ENCODE results near the gene MCC.

The MCC gene

GRCh38 chr5:113278976-113279375 is 209.3 kb downstream of the MCC start:
- TF ChIP-seq POLR2AphosphoS5 (IDR thresholded peaks at IDR 0.05; ENCODE audit: low read depth) (no peak), GABPA (IDR thresholded peaks at IDR 0.05; ENCODE audit: low read depth) (no peak), CTCF (IDR thresholded peaks at IDR 0.05; ENCODE audit: insufficient read depth, low read length) (no peak), SPI1 (IDR thresholded peaks at IDR 0.05; ENCODE audit: borderline replicate concordance, low read depth) (no peak)
- no peak for DNase-seq (ENCODE audit: low read depth in 1 of 2, low spot score in 1 of 2)
- Histone ChIP-seq H3K4me3 (replicated peaks; ENCODE audit: insufficient read depth, low read length) (no peak overlapping the region), H3K27me3 (ENCODE audit: insufficient read depth, poor library complexity, severe bottlenecking) (no peaks in the 10 kb centered on the region), H3K27ac (replicated peaks) (no peak overlapping the region)

- Histone ChIP-seq H3K27ac (replicated peaks) (no peak overlapping the region), H3K4me3 (replicated peaks; ENCODE audit: insufficient read depth, low read length) (no peak overlapping the region)
- no peak for TF ChIP-seq POLR2AphosphoS5 (IDR thresholded peaks at IDR 0.05; ENCODE audit: low read depth)
- TF ChIP-seq SPI1 (IDR thresholded peaks at IDR 0.05; ENCODE audit: borderline replicate concordance, low read depth), result no peak
- TF ChIP-seq CTCF (IDR thresholded peaks at IDR 0.05; ENCODE audit: insufficient read depth, low read length), result no peak
Measured at GRCh38 chr5:113276493-113276892, 211.8 kb downstream of the MCC start.

GRCh38 chr5:113276001-113276400 is 212.3 kb downstream of the MCC start:
- Histone ChIP-seq H3K27me3 (ENCODE audit: insufficient read depth, poor library complexity, severe bottlenecking) (no peaks in the 10 kb centered on the region), H3K4me3 (replicated peaks; ENCODE audit: insufficient read depth, low read length) (no peak overlapping the region), H3K27ac (replicated peaks) (no peak overlapping the region)
- no peak for TF ChIP-seq POLR2AphosphoS5 (IDR thresholded peaks at IDR 0.05; ENCODE audit: low read depth)
- TF ChIP-seq SPI1 (IDR thresholded peaks at IDR 0.05; ENCODE audit: borderline replicate concordance, low read depth), result no peak
- no peak for TF ChIP-seq REST (IDR thresholded peaks at IDR 0.05; ENCODE audit: insufficient replicate concordance, low read depth)
- no peak for TF ChIP-seq CTCF (IDR thresholded peaks at IDR 0.05; ENCODE audit: insufficient read depth, low read length)
- no peak for TF ChIP-seq GABPA (IDR thresholded peaks at IDR 0.05; ENCODE audit: low read depth)
- DNase-seq (ENCODE audit: low read depth in 1 of 2, low spot score in 1 of 2), result no peak

More at GRCh38 chr5:113276493-113276892, 211.8 kb downstream of the MCC start:
- no peak for DNase-seq (ENCODE audit: low read depth in 1 of 2, low spot score in 1 of 2)
- no peaks in the 10 kb centered on the region for H3K27me3 ChIP-seq (ENCODE audit: insufficient read depth, poor library complexity, severe bottlenecking)

- TF ChIP-seq SPI1 (IDR thresholded peaks at IDR 0.05; ENCODE audit: borderline replicate concordance, low read depth), result no peak
- no peaks in the 10 kb centered on the region for H3K27me3 ChIP-seq (ENCODE audit: insufficient read depth, poor library complexity, severe bottlenecking)
- DNase-seq (ENCODE audit: low read depth in 1 of 2, low spot score in 1 of 2), result no peak
- H3K4me3 ChIP-seq (replicated peaks; ENCODE audit: insufficient read depth, low read length), result no peak overlapping the region
- H3K27ac ChIP-seq (replicated peaks), result no peak overlapping the region
Measured at GRCh38 chr5:113274836-113275414, 213.3 kb downstream of the MCC start.

- no peaks in the 10 kb centered on the region for H3K27me3 ChIP-seq (ENCODE audit: insufficient read depth, poor library complexity, severe bottlenecking)
- no peak for DNase-seq (ENCODE audit: low read depth in 1 of 2, low spot score in 1 of 2)
- H3K27ac ChIP-seq (replicated peaks), result no peak overlapping the region
- no peak for TF ChIP-seq CTCF (IDR thresholded peaks at IDR 0.05; ENCODE audit: insufficient read depth, low read length)
- no peak for TF ChIP-seq REST (IDR thresholded peaks at IDR 0.05; ENCODE audit: insufficient replicate concordance, low read depth)
- no peak for TF ChIP-seq POLR2AphosphoS5 (IDR thresholded peaks at IDR 0.05; ENCODE audit: low read depth)
- no peak for TF ChIP-seq SPI1 (IDR thresholded peaks at IDR 0.05; ENCODE audit: borderline replicate concordance, low read depth)
- TF ChIP-seq GABPA (IDR thresholded peaks at IDR 0.05; ENCODE audit: low read depth), result no peak
- H3K4me3 ChIP-seq (replicated peaks; ENCODE audit: insufficient read depth, low read length), result no peak overlapping the region
Measured at GRCh38 chr5:113273948-113274347, 214.3 kb downstream of the MCC start.
